SU-DHL-6 (cell line): Measurements from ENCODE around the gene C14orf93.

ENCODE experiments used
- H2AFZ ChIP-seq: fragments of 200-600 bp; sonication (generic); 2 replicates; pipeline ENCODE4 v1.6.1; 2014; ENCODE audit warnings: low read depth, mild to moderate bottlenecking, moderate library complexity, mixed read lengths, antibody characterized with exemption, low read length; ENCODE audit not compliant: severe bottlenecking
- H3F3A ChIP-seq: fragments of 200-600 bp; shearing (Covaris generic); 2 replicates; pipeline ENCODE4 v1.6.0; 2016; ENCODE audit warnings: antibody characterized with exemption, mild to moderate bottlenecking; ENCODE audit not compliant: insufficient read depth
- H3K27ac ChIP-seq: fragments of 200-600 bp; sonication (generic); 2 replicates; pipeline ENCODE4 v1.5.1; 2016; ENCODE audit warnings: low read depth, mild to moderate bottlenecking, low read length, moderate library complexity, mixed read lengths
- H3K27me3 ChIP-seq: fragments of 200-600 bp; sonication (generic), shearing (Covaris generic); 2 replicates; pipeline ENCODE4 v1.6.0; 2014; ENCODE audit warnings: mild to moderate bottlenecking, low read length
- H3K36me3 ChIP-seq: fragments of 200-600 bp; sonication (generic); 2 replicates; pipeline ENCODE4 v1.6.1; 2014; ENCODE audit warnings: mild to moderate bottlenecking, low read length, mixed read lengths
- H3K4me2 ChIP-seq: fragments of 300-600, 200-600 bp; shearing (Covaris generic), sonication (generic); 2 replicates; pipeline ENCODE4 v1.6.0; 2014; ENCODE audit warnings: low read length, low read depth, mild to moderate bottlenecking; ENCODE audit not compliant: poor library complexity, severe bottlenecking
- H3K4me3 ChIP-seq: fragments of 200-600 bp; sonication (generic); 2 replicates; pipeline ENCODE4 v1.5.1; 2014; ENCODE audit warnings: antibody characterized with exemption, low read length, mild to moderate bottlenecking, mixed read lengths; ENCODE audit not compliant: insufficient read depth, poor library complexity, severe bottlenecking
- H3K79me2 ChIP-seq: fragments of 200-600 bp; sonication (generic); 2 replicates; pipeline ENCODE4 v1.6.1; 2014; ENCODE audit warnings: mild to moderate bottlenecking, low read length, moderate library complexity; ENCODE audit not compliant: insufficient read depth
- H3K9ac ChIP-seq: fragments of 200-600 bp; sonication (generic); 2 replicates; pipeline ENCODE4 v1.7.0; 2014; ENCODE audit warnings: mild to moderate bottlenecking, low read length
- H3K9me2 ChIP-seq: fragments of 200-600 bp; sonication (generic); replicated peaks from 2 replicates; pipeline ENCODE4 v1.6.1; 2014; ENCODE audit warnings: low read length; ENCODE audit not compliant: insufficient read depth
- H3K9me3 ChIP-seq: fragments of 200-600 bp; sonication (generic); 2 replicates; pipeline ENCODE4 v1.6.1; 2014; ENCODE audit warnings: low read length, mixed read lengths; ENCODE audit not compliant: insufficient read depth
- H4K20me1 ChIP-seq: fragments of 200-600 bp; sonication (generic); 2 replicates; pipeline ENCODE4 v1.6.1; 2014; ENCODE audit warnings: low read depth, mild to moderate bottlenecking, antibody characterized with exemption, low read length, moderate library complexity, mixed read lengths
- EZH2phosphoT487 ChIP-seq: fragments of 200-600 bp; sonication (generic), shearing (Covaris generic); conservative IDR thresholded peaks from 2 replicates; pipeline ENCODE4 v1.6.1; 2018; ENCODE audit warnings: mild to moderate bottlenecking, antibody characterized with exemption, low read length, moderate library complexity, mixed read lengths
- TF ChIP-seq, protein P1 (sequence below): fragments of 200-600 bp; sonication (generic); IDR thresholded peaks from one replicate; pipeline ENCODE4 v1.5.1; 2017; ENCODE audit warnings: antibody characterized with exemption, mild to moderate bottlenecking, low read length, moderate library complexity; ENCODE audit not compliant: insufficient read depth, poor library complexity, severe bottlenecking

C14orf93 gene

DNA sequence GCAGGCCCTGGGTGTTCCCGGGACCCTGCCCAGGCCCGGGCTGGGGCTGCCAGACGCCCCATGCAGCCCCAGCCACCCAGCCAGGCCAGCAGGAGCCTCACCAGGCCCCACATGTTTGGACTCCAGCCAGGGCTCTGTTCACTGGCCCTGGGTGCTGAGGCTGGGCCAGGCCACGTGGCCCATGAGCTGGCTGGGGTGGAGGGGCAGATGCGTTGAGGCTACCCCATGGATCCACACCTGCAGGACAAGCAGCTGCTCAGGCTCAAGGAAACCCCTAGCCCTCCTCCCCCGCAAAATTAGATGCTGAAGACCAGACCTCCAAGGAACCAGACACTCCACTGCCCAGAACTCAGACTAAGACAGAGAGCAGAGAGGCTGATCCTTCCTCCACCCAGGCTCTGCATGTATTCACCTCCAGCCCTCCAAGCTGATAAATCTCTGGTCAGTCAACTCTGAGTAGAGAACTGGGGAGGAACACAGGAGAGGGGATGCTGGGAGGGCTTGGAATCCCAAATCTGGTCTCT, 45.7 kb upstream of the C14orf93 start:
- Histone ChIP-seq H3K27me3 (no peaks in the 10 kb centered on the region), H3K4me3 (no peak overlapping the region), H3K27ac (no peak overlapping the region), H3K9me2 (no peaks in the 10 kb centered on the region), H3K9ac (no peak overlapping the region), H4K20me1 (no peaks in the 10 kb centered on the region), H3K4me2 (no peak overlapping the region), H3F3A (peaks cover 9% of the 10 kb centered on the region; the same call in 1 of the 2 replicates), H3K36me3 (0 out of 2 replicates have a peak, but pooled peaks cover under 1% of the 10 kb centered on the region), H3K79me2 (no peaks in the 10 kb centered on the region), H2AFZ (no peak overlapping the region), H3K9me3 (no peaks in the 10 kb centered on the region)
- TF ChIP-seq, protein P1, sequence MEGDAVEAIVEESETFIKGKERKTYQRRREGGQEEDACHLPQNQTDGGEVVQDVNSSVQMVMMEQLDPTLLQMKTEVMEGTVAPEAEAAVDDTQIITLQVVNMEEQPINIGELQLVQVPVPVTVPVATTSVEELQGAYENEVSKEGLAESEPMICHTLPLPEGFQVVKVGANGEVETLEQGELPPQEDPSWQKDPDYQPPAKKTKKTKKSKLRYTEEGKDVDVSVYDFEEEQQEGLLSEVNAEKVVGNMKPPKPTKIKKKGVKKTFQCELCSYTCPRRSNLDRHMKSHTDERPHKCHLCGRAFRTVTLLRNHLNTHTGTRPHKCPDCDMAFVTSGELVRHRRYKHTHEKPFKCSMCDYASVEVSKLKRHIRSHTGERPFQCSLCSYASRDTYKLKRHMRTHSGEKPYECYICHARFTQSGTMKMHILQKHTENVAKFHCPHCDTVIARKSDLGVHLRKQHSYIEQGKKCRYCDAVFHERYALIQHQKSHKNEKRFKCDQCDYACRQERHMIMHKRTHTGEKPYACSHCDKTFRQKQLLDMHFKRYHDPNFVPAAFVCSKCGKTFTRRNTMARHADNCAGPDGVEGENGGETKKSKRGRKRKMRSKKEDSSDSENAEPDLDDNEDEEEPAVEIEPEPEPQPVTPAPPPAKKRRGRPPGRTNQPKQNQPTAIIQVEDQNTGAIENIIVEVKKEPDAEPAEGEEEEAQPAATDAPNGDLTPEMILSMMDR = no peak
- TF ChIP-seq EZH2phosphoT487 = no peak

DNA sequence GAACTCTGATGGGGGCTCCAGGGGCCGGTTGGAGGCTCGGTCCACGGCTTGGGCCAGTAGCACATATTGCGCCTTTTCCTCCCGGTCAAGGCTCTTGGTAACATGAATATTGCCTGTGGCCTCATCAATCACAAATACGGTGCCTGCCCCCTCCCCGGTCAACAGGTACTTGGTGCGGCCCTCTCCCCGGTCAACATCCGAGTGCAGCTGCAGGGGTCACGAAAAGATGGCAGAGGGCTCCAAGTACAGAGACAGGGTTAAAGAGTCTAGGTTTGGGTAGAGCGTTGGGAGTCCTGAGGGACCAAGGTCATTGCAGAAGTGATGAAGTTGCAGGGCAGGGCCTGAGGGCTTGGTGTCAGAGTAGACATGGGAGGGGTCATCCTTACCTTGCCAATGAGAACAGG, 45.2 kb upstream of the C14orf93 start:
- no peak overlapping the region for H2AFZ ChIP-seq
- H3K4me3 ChIP-seq = no peak overlapping the region
- H3K36me3 ChIP-seq = no peaks in the 10 kb centered on the region
- H3K9ac ChIP-seq = no peak overlapping the region
- H3K27me3 ChIP-seq = no peaks in the 10 kb centered on the region
- H3F3A ChIP-seq = peaks cover 6% of the 10 kb centered on the region; the same call in 1 of the 2 replicates
- no peak for TF ChIP-seq EZH2phosphoT487
- TF ChIP-seq, protein P1 = no peak
- H4K20me1 ChIP-seq = no peaks in the 10 kb centered on the region
- H3K79me2 ChIP-seq = no peaks in the 10 kb centered on the region
- H3K9me2 ChIP-seq = no peaks in the 10 kb centered on the region
- no peaks in the 10 kb centered on the region for H3K9me3 ChIP-seq
- H3K4me2 ChIP-seq = no peak overlapping the region
- H3K27ac ChIP-seq = no peak overlapping the region

DNA sequence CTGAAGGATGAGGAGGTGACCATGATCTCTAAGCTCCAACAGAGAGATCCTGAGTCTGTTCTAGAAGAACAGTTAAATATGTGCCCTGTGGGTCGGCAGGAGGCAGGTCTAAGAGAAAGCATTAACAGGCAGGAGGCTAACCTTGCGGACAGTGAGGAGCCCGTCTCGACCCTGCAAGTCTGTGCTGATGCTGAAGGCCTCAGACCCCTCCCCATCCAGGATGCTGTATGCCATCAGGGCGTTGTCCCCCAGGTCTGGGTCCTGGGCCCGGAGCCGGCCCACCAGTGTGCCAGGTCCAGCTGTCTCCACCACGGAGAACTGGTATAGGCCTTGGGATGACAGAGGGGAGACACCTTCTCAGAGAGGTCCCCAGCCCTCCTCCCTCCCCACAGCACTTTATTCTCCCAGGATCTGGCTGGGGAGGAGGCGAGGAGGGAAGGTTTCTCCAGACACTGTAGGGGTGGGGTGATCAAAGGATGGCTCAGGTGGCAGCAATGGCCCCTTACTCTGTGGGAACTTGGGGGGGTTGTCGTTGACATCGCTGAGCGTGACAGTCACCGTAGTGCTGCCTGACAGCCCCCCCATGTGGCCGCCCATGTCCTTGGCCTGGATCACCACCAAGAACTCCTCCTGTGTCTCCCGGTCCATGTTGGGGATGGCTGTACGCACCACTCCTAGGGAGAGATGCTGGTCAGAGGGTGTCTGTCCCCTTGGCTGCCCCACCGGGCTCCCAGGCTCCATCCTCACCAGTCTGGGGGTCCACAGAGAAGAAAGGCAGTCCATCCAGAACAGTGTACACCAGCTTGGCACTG, 44.3 kb upstream of the C14orf93 start:
- no peaks in the 10 kb centered on the region for H3K9me3 ChIP-seq
- TF ChIP-seq EZH2phosphoT487 = no peak
- TF ChIP-seq, protein P1 = peak; percentile 30
- no peak overlapping the region for H3K27ac ChIP-seq
- H4K20me1 ChIP-seq = no peaks in the 10 kb centered on the region
- no peaks in the 10 kb centered on the region for H3K79me2 ChIP-seq
- no peak overlapping the region for H3K4me3 ChIP-seq
- H3K9me2 ChIP-seq = no peaks in the 10 kb centered on the region
- no peak overlapping the region for H2AFZ ChIP-seq
- 0 out of 2 replicates have a peak, but pooled peaks cover 4% of the 10 kb centered on the region for H3F3A ChIP-seq
- no peaks in the 10 kb centered on the region for H3K36me3 ChIP-seq
- H3K4me2 ChIP-seq = no peak overlapping the region
- H3K9ac ChIP-seq = no peak overlapping the region
- no peaks in the 10 kb centered on the region for H3K27me3 ChIP-seq
